Head of caudate nucleus (tissue), 42 donors: ENCODE results near the gene BOD1L1.

Experiments used
- DNase-seq, 42 donors: peaks; one replicate each; pipeline versions ENCODE4 v3.0.0 to v3.0.0-alpha.2; 2020 to 2021; ENCODE audit warnings: mixed read lengths in 7 of 42
- intact Hi-C: fragments of 100-400 bp; cut with DNase I; formaldehyde crosslinking; loops from one replicate; pipeline ENCODE4 v1.15.0; 2022

The BOD1L1 gene

DNA sequence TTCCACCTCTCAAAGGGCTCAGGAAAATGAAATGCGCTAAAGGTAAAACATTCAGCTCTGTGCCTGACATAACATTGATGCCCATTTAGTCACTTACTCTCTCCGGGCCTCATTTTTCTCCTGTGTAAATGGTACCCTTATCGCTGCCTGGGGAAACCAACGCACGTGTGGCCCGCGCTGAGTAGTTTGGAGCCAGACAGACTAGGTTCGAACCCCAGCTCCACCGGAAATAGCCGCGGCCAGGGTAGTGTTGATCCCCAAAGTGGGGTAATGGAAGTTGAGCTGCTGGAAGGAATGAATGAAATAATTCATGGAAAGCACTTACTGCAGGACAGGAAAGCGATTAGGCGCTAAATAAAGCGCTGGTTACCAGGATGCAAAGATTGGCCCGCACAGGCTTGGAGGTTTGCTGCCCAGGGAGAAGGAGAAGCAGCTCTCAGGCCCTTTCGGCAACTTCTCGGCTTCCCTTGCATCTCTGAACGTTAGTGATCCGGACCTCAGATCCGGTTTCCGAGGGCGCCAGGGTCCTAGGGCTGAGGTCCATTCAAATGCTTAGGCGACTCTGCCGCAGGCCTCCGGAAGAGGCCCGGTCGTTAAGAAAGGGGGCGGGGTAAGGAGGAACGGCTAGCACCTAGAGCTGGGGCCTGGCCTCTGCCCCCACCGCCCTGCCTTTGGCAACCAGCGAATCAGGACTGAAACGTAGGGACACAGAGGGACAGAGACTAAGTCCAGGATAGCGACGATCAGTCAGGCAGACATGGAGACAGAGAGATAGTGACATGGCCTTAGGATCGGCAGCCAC lies 96.5 kb downstream of the BOD1L1 start:
- DNase-seq = no peak
- intact Hi-C loops = no loop called here

DNA sequence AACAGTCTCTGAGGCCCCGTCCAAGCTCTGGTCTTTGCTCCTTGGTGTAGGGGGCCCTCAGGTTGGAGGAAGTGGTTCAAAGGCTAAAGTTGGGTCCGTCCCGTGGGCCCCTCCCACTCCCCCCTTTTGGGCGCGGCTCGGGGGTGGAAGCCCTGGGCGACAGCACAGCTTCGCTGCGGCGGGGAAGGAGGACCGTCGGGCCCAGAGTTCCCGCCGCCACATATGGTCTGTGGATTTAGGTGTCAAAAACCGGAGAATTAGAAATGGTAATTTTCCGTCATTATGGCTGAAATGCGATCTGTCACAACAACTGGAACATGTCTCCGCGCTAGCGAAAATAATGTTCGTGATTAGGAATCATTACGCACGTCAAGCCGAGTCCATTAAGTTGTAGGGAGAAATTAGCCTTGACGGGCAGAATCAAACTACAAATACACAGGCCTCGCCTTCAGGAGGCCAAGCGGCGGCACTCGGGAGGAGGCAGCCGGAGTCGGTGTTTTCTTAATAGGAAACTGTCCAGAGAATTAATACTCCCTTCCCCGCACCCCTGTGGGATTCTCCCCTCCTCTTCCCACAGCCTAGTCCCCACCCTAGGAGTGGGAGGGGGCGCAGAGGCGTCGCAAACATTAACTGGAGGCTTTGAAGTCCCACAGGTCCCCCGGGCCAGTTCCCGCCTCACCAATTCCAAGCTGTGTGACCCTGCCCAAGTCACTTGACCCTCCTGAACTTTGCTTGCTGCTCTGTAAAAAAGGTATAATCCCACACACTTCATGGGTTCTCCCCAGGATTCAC lies 98.2 kb downstream of the BOD1L1 start:
- intact Hi-C loops = no loop called here
- no peak for DNase-seq

DNA sequence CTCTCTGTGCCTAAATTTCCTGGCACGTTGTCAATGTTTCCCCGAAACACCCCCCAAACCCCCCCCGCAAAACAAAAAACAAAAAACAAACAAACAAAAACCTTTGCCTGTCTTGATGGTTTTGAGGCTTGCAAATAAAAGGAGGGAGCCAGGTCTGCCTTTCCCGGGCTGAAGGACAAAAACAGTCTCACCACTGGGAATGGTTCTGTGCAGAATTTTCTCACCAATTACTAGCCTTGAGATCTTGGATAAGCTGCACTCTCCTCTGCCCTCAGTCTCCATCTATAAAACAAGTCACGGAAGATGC lies 98.8 kb downstream of the BOD1L1 start:
- intact Hi-C loops = no loop called here
- DNase-seq = no peak

DNA sequence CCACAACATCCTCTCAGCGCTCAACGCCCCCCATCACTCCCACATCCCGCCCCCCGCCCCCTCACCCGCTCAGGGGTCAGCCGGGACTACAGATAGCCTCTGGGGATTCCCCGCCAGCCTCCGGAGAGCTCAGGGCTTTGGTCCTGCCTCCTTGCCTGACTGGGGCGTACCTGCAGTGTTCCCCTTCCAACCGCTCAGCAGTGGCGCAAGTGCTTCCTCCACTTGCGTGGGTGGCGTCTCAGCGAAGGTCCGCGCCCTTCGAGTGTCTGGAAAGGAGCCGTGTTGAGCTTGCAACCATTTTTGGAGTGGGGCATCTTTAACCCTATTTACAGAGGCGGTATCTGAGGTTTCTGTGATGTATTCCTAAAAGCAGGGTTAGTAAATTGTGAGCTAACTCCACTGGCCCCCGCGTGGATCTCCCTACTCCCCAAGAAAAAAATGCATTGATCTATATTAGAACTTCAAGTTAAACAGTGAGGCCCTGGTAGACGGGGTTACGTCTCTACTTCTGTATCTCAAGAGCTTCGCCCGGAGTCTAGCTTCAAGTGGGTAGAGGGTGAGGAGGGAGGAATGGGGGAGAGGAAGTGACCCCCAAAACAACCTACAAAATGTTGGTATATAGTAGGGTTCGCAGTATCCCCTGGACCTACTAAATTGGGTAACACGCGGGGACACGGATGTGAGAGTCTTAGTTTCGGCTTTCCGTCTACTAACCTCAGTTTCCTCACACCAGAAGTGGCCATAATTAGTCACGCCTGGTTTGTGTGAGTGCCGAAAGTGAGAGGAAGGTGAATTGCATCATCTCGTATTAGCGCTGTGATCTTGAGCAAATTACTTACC lies 99.3 kb downstream of the BOD1L1 start:
- intact Hi-C loops = no loop called here
- DNase-seq = no peak

DNA sequence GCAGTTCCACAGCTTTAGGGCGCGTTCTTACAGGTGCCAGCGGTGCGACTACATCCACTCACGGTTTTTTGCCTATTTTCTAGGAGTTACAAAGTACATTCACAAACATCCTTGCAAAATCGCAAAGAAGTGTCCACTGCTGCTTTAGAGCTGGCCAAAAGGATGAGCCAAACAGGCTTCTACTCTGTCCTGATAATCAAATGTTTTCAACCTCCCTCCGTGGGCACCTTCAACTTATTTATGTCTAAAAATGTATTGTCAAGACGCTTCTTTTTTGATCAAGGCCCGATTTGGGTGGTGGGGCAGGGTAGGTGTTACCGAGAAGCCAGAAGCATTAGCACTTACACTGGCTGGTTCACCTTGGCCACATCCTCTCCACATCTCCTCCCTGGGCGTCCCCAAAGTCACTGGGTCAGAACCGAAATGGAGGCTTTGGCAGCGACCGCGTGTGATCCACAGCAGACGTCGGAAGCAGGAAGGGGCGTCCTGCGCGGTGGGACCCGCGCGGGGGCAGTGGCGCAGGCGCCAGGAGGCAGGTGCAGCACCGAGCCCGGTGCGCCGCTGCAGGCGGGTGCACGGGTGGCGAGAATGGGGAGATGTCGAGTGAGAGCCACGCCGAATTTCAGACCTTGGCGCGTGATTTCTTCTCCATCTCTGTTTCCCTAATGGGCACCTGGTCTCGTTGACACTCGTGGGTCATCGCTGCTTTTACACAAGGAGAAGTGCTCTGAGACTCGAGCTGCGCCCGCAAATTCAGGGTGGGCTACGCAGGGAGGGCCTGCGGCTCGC lies 100.1 kb downstream of the BOD1L1 start:
- intact Hi-C loops = no loop called here
- no peak for DNase-seq

DNA sequence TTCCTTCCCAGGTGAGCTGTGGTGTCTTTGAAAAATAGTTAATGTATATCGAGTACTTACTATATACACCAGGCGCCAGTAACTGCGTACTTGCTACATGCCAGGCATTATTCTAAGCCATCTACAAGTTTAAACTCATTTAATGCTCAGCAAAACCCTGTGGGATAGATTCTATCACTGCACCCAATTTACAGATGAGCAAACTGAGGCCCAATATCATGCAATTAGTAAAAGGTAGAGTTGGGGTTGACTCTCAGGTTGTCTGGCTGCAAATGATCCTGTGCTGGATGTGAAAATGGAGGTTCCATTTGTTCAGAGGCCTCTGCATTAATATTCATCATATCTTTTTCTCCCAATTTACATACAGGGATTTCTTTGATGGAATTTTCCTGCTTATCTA lies 100.9 kb downstream of the BOD1L1 start:
- intact Hi-C loops = no loop called here

DNA sequence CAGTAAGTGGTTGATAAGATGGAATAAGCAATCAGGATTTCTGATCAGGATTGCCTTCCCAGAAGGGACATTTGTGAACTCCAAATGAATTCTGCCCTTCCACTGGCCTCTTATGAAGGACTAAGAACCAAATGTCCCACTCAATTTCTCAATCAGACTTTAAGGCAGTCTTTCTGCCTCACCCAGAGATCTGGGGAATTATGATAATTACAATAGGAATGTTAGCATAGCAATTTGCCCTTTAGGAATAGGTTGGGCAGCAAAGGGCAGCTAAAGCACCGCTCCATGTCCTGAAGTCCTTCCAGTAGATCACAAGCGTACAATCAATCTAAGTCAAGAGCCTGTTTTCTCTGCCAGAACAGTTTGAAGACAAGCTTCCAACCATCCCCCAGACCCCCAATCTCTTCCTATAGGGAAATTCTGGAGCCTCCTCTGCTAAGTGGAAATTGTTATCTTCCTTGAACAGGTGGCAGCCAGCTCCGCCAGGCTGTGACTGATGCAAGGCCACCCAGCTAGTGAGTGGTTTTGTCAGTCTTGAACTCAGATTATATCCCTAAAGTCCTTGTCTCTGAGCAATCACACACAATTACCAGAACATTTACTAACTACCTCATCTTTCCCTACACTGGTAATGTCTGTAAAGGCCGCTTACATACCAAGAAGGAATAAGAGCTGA lies 101.8 kb downstream of the BOD1L1 start:
- no peak for DNase-seq
- intact Hi-C loops = no loop called here

More for the DNA sequence above, 100.9 kb downstream of the BOD1L1 start:
- no peak for DNase-seq

DNA sequence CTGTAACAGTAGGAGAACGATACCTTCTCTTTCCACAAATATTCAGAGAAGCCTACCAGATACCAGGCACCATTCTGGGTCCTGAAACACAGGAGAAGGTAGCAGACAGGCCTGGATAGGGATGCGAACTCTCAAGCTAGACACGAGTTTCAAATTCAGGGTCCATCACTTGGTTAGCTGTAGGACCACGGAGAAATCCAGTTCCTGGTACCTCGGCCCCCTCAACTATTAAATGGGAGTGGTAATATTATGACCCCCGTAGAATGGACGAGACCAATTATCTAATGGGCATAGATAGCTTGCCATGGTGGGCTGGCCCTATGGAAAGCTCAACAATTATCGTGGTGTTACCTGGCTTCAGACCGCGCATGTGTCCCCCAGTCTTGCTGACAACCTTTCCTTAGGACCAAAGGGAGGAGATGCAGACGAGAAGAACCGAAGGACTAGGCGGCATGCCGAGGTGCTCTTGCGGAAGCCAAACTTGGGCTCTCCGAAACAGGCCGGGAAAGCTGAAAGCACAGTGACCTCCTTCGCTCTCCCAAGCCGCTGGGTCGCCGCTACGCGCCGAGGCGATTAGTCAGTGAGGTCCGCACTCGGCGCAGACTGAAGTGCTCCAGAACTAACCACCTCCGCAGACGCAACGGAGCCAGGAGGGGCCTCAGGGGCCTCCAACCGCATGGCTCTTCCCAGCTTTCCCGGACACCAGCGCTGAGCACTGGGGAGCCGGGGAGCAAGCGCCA lies 102.9 kb downstream of the BOD1L1 start:
- DNase-seq = no peak
- intact Hi-C loops = no loop called here

DNA sequence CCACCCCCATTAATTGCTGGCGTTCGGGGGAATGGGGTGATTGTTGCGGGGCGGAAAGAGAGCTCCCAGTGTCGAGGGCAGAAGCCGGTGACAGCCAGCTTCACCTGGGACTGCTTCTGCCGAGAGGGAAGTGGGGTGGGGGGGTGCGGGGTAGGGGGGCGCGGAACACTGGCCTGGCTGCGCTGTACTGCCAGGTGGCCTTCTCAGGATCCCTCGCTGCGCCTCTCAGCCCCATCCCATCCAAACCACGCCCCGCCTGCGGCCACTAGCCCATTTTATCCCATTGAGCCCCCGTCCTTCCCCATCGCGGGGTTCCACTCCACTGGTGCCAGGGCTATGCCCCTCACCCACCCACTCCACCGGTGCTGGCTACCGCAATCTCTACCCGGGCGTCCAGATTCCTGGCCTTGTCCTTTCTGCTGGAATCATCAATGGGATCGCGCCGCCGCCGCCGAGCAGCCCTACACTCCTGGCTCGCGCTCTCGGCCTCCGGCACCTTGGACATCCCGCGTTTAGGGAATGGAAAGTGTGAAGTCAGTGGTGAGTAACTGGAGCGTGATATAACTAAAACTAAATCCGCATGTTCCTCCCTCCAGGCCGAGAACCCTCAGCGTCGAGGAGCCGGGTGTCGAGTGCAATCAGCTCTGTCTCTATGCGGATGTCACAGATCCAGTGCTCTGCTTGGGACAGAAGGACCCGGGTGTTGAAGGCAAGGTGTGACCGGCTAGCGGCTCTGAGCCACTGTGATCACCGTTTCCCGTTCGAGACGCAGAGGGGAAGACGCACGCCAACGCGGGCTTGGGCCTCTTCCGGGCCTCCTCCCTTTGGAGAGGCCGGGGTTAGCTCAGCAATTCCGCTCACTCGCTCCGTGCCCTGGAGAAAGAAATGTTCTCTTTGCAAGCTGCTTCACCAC lies 103.7 kb downstream of the BOD1L1 start:
- intact Hi-C loops = no loop called here
- no peak for DNase-seq

DNA sequence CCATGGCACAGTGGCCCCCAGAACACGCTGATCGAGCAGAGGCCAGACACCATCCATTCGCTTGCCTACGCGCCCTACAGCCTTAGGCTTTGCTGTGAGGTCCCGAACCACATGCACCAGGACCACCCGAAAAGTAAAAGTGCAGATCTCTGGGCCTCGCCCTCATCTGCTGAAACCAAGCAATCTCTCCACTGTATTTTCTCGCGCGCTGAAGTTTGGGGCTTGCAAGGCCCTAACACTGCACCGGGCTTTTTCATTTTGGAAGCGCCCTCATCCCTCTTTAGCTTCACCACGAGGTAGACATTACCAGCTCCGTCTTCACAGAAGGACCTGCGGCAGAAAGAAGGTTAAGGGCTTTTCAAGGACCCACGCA lies 104.4 kb downstream of the BOD1L1 start:
- intact Hi-C loops = no loop called here
- DNase-seq = no peak

DNA sequence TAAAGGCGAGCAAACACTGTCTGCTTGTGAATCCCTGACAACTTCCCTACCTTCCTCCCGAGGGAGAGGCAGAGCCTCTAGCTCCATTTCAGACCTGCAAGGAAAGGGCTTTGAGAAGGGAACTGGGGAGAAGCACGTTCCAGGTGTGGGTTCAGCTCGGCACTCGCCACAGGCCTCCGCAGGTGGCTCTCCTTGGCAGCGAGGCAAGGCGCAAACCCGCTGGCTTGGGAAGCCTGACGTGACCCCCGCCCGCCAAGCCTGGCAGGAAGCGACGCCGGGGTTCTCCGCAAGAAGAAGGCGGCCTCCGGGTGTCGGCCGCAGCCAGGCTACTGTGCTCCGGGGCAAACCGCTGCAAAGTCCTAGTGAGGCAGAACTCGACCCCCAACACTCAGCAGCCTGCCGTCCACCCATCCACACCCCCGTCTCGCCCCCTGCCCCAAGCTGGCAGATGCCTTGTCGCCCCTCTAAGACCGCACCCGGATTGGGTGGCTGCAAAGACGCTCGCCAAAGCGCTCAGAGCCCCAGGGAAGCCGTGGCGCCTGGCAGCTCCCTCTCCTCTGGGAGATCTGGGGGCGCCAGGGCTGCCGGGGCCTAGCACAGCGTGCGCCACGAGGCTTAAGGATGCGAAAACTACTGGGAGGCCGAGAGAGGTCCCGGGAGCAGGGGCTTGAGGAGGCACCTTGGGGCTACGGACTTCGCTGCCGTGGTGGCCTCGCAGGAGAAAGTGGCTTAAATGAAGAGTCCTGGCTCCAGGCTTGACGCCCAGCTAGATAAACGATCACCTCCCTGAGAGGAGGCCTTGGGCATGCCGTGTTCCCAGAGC lies 105.0 kb downstream of the BOD1L1 start:
- DNase-seq = no peak
- intact Hi-C loops = no loop called here

DNA sequence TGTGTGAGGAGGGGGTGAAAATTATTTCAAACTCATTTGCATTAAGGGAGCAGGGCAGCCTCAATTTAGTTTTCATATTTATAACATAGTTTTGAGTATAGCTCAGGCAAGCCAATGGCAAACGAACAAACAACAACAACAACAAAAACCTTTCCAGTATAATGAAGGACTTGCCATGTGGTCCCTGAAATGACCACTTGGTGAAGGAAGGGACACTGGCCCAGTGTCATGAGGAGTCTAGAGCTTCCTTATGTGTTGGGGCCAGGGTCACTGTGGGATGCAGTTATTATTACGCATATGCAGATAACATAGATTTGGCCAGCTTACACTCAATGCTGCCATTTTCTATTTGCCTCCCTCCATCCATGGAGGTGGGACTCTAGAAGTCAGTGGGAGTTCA lies 106.5 kb downstream of the BOD1L1 start:
- DNase-seq = no peak
- intact Hi-C loops = no loop called here
